Measurements from ENCODE around the gene BAG5.

The BAG5 gene

DNA sequence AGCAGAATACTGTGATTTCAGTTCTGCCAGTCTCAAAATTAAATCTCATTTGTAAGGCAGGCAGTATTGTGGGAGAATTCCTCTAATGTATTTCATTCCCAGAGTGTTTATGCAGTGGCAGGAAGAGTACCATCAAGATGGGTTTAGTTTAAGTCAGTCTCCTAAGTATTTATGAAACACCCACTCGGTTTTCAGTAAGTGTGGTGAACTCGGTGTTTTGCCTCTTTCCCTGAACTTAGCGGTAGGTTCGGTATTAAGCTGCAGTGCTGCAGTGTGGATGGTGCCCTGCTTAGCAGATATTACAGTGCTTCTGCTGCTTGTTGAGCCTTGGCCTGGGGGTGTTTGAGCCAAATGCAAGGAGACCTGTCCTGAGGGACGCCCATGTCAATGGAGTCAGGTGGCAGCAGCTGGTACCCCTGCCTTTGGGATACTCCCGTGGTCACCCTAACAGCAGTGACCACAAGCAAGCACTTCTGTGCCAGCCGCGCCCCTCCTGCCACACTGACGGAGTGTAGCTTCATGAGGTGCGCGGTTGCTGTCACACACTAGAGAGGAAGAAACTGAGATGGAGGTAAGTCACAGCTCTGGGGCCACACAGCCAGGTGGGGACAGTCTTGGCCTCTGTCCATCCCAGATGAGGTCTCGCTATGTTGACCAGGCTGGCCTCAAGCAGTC is 16.1 kb upstream of the BAG5 start:
- H3K79me2 ChIP-seq (ENCODE audit: insufficient read depth, low read length) = no peaks in the 10 kb centered on the region
- H4K20me1 ChIP-seq (ENCODE audit: low read depth, low read length) = no peaks in the 10 kb centered on the region
- H2AFZ ChIP-seq (ENCODE audit: low read depth, low read length, severe bottlenecking) = no peak overlapping the region
- no peak overlapping the region for H3K4me3 ChIP-seq (ENCODE audit: insufficient read depth, low read length, poor library complexity, severe bottlenecking)
- no peak overlapping the region for H3K9ac ChIP-seq (ENCODE audit: low read length)
- H3K27me3 ChIP-seq (ENCODE audit: low read length) = no peaks in the 10 kb centered on the region
- no peak overlapping the region for H3K27ac ChIP-seq (ENCODE audit: low read depth, low read length)
- H3K9me2 ChIP-seq (replicated peaks; ENCODE audit: insufficient read depth, low read length) = no peaks in the 10 kb centered on the region
- H3K9me3 ChIP-seq (ENCODE audit: insufficient read depth, low read length) = no peaks in the 10 kb centered on the region
- no peaks in the 10 kb centered on the region for H3K36me3 ChIP-seq (ENCODE audit: low read length)
- no peak overlapping the region for H3K4me2 ChIP-seq (ENCODE audit: low read depth, low read length, poor library complexity, severe bottlenecking)
- no peaks in the 10 kb centered on the region for H3F3A ChIP-seq (ENCODE audit: insufficient read depth)
- TF ChIP-seq, protein P1, sequence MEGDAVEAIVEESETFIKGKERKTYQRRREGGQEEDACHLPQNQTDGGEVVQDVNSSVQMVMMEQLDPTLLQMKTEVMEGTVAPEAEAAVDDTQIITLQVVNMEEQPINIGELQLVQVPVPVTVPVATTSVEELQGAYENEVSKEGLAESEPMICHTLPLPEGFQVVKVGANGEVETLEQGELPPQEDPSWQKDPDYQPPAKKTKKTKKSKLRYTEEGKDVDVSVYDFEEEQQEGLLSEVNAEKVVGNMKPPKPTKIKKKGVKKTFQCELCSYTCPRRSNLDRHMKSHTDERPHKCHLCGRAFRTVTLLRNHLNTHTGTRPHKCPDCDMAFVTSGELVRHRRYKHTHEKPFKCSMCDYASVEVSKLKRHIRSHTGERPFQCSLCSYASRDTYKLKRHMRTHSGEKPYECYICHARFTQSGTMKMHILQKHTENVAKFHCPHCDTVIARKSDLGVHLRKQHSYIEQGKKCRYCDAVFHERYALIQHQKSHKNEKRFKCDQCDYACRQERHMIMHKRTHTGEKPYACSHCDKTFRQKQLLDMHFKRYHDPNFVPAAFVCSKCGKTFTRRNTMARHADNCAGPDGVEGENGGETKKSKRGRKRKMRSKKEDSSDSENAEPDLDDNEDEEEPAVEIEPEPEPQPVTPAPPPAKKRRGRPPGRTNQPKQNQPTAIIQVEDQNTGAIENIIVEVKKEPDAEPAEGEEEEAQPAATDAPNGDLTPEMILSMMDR (IDR thresholded peaks at IDR 0.05; ENCODE audit: insufficient read depth, low read length, poor library complexity, severe bottlenecking) = no peak
- no peak for TF ChIP-seq EZH2phosphoT487 (conservative IDR thresholded peaks at IDR 0.05; ENCODE audit: low read length)

DNA sequence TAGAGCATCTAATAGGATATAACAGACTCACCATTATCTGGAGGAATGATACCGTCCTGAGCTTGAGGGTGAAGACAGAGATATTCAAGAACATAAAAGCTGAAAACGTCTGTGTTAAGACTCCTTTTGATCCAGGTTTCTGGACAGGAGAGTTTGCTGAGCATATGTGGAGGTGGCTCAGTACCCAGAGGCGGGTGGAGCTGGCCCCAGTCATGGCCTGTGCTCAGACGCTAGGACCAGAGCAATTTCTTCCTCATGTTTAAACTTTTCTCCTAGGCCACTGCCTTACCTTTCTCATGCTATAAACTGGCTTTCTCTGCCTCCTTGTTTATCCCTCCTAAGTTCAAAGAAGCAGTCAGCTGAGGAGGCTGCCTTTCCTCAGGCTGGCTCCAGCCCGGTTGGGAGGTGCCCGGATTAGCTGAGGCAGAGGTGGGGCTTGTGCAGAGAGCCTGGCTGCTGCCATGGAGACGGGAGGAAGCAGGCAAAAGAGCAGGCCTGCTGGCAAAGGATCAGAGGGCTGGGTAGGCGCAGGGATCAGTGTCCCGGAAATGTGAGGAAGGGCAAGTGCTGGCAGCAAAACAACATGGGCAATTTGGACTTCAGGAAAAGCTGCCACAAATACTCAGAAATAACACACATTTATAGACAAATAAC is 14.0 kb upstream of the BAG5 start:
- no peak overlapping the region for H3K27ac ChIP-seq (ENCODE audit: low read depth, low read length)
- H3F3A ChIP-seq (ENCODE audit: insufficient read depth) = 0 out of 2 replicates have a peak, but pooled peaks cover 5% of the 10 kb centered on the region
- no peaks in the 10 kb centered on the region; the same call in 1 of the 2 replicates for H3K36me3 ChIP-seq (ENCODE audit: low read length)

DNA sequence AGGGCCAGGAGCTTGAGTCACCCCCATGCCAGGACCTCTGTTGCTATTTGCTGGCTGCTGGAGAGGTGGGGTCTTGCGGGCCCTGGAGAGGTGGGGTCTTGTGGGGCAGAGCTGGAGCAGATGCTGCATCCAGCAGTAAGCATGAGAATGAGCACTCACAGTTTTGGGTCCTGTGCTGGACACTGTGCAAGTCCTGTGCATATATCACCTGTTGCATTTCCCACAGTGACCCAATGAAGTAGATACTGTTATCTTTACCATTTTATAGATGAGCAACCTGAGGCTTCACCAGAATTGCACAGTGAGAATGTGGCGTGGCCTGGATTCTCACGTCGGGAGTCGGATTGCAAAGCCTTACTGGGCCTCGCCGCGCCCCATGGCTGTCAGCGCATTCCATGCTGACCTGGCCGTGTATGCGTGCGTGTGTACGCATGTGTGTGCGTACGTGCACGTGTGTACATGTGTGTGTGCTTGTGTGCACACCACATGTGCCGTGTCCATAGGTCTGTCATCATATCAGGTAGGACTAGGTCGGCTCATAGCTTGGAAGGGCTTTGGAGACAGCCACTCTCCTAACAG is 12.3 kb upstream of the BAG5 start:
- Histone ChIP-seq H3K9me3 (ENCODE audit: insufficient read depth, low read length) (no peaks in the 10 kb centered on the region), H2AFZ (ENCODE audit: low read depth, low read length, severe bottlenecking) (no peak overlapping the region), H3F3A (ENCODE audit: insufficient read depth) (0 out of 2 replicates have a peak, but pooled peaks cover 5% of the 10 kb centered on the region), H3K27ac (ENCODE audit: low read depth, low read length) (no peak overlapping the region), H3K36me3 (ENCODE audit: low read length) (no peaks in the 10 kb centered on the region; the same call in 1 of the 2 replicates), H3K4me2 (ENCODE audit: low read depth, low read length, poor library complexity, severe bottlenecking) (no peak overlapping the region), H3K9me2 (replicated peaks; ENCODE audit: insufficient read depth, low read length) (no peaks in the 10 kb centered on the region), H3K27me3 (ENCODE audit: low read length) (no peaks in the 10 kb centered on the region), H3K9ac (ENCODE audit: low read length) (no peak overlapping the region), H4K20me1 (ENCODE audit: low read depth, low read length) (no peaks in the 10 kb centered on the region), H3K4me3 (ENCODE audit: insufficient read depth, low read length, poor library complexity, severe bottlenecking) (no peak overlapping the region), H3K79me2 (ENCODE audit: insufficient read depth, low read length) (peaks cover 7% of the 10 kb centered on the region; the same call in 1 of the 2 replicates)
- TF ChIP-seq EZH2phosphoT487 (conservative IDR thresholded peaks at IDR 0.05; ENCODE audit: low read length) = no peak
- TF ChIP-seq, protein P1 (IDR thresholded peaks at IDR 0.05; ENCODE audit: insufficient read depth, low read length, poor library complexity, severe bottlenecking) = no peak

More for the DNA sequence above, 14.0 kb upstream of the BAG5 start:
- H3K9me2 ChIP-seq (replicated peaks; ENCODE audit: insufficient read depth, low read length) = no peaks in the 10 kb centered on the region
- no peaks in the 10 kb centered on the region for H4K20me1 ChIP-seq (ENCODE audit: low read depth, low read length)
- TF ChIP-seq EZH2phosphoT487 (conservative IDR thresholded peaks at IDR 0.05; ENCODE audit: low read length) = no peak
- TF ChIP-seq, protein P1 (IDR thresholded peaks at IDR 0.05; ENCODE audit: insufficient read depth, low read length, poor library complexity, severe bottlenecking) = no peak
- H3K27me3 ChIP-seq (ENCODE audit: low read length) = no peaks in the 10 kb centered on the region
- no peak overlapping the region for H3K4me3 ChIP-seq (ENCODE audit: insufficient read depth, low read length, poor library complexity, severe bottlenecking)
- no peaks in the 10 kb centered on the region for H3K79me2 ChIP-seq (ENCODE audit: insufficient read depth, low read length)
- no peaks in the 10 kb centered on the region for H3K9me3 ChIP-seq (ENCODE audit: insufficient read depth, low read length)
- H2AFZ ChIP-seq (ENCODE audit: low read depth, low read length, severe bottlenecking) = no peak overlapping the region
- no peak overlapping the region for H3K4me2 ChIP-seq (ENCODE audit: low read depth, low read length, poor library complexity, severe bottlenecking)
- H3K9ac ChIP-seq (ENCODE audit: low read length) = no peak overlapping the region

All from SU-DHL-6 (cell line).